GM21723 (cell line): ENCODE measurements around the gene RTKN2.
A peak's percentile ranks its signal among the peaks of the same experiment; 100 is the strongest.
"Not testable (repeated sequence)": the region's sequence is repeated elsewhere in the genome, so short reads cannot be mapped to it uniquely, and the experiment has no call there.

Experiments used
- ATAC-seq: cut with Tn5 transposase; IDR thresholded peaks from one replicate; pipeline ENCODE4 v1.9.1; 2021; ENCODE audit warnings: mild to moderate bottlenecking, moderate library complexity; ENCODE audit not compliant: unreplicated experiment

RTKN2 gene

DNA sequence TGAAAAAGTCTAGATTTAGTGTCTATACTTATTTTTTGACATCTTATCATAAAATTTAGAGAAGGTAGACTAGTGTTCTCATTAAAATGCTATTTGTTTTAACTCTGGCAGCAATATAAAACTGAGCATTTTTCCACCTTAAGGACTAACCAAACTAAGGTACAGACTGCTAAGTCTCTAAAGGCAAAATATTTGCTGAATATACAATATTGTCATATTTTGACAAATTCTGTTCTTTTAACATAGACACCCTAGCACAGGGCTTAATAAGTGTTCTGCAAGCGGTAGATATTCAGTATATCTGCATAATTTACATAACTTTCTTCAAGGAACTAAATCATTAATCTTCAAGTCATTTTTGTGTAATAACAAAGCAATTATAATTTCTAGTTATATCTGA, 8.6 kb downstream of the RTKN2 start:
- ATAC-seq, result no peak

- ATAC-seq, result no peak
These were observed 9.2 kb downstream of the RTKN2 start for GRCh38 chr10:62259456-62259855.

DNA sequence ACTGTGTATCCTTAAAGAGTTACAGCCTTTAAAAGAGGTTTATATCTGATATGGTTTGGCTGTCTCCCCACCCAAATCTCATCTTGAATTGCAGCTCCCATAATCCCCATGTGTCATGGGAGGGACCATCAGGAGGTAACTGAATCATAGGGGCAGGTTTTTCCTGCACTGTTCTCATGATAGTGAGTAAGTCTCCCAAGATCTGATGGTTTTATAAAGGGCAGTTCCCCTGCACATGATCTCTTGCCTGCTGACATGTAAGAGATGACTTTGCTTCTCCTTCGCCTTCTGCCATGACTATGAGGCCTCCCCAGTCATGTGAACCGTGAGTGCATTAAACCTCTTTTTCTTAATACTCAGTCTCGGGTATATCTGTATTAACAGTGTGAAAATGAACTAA, 9.7 kb downstream of the RTKN2 start:
- ATAC-seq, result no peak

DNA sequence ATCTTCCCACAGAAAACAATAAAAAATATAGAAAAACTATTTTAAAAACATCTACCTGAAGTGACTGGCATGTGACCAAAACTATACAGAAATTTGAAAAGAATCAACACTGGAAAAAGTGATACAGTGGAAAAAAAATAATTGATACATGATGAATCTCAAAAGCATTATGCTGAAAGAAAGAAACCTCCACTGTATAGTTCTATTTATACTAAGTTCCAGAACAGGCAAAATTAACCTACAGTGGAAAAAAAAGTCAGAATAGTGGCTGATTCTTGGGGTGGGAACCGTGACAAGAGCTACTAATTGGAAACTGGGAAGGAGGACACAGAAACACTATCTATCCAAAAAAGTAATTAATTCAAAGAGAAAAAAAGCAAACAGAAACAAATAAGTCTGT, 14.9 kb downstream of the RTKN2 start:
- ATAC-seq, result no peak

DNA sequence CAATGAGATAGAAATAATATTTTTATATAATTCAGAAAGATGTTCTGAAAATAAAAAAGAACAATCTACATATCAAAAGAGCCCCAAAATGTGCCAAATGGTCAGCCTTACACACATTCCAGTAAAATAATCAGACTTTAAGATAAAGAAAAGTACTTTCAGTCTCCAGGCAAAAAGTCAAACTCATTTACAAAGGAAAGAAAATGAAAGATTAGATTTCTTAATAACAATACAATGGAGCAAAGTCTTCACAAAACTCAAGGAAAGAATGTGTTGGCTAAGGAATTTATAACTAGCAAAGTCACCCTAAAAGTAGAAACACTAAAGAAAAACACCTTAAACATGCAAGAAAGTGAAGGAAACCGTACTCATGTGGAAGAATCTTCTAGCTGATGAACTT, 16.6 kb downstream of the RTKN2 start:
- no peak for ATAC-seq

DNA sequence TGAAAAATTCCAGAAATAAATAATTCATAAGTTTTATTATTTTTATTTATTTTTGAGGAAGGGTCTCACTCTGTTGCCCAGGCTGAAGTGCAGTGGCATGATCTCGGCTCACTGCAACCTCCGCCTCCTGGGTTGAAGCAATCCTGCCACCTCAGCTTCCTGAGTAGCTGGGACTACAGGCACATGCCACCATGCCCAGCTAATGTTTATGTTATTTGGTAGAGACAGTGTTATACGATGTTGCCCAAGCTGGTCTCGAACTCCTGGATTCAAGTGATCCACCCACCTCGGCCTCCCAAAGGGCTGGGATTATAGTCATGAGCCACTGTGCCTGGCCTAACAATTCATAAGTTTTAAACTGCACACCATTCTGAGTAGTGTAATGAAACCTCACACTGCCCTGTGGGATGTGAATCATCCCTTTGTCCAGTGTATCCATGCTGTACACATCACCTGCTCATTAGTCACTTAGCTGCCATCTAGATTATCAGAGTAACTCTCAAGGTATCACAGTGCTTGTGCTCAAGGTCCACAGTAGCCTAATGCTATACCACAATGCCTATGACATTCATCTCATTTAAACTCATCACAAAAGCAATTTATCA, 17.9 kb downstream of the RTKN2 start:
- no peak for ATAC-seq

GRCh38 chr10:62249957-62250356, 18.7 kb downstream of the RTKN2 start:
- no peak for ATAC-seq

- no peak for ATAC-seq
These were observed 20.2 kb downstream of the RTKN2 start for GRCh38 chr10:62248465-62248864.

DNA sequence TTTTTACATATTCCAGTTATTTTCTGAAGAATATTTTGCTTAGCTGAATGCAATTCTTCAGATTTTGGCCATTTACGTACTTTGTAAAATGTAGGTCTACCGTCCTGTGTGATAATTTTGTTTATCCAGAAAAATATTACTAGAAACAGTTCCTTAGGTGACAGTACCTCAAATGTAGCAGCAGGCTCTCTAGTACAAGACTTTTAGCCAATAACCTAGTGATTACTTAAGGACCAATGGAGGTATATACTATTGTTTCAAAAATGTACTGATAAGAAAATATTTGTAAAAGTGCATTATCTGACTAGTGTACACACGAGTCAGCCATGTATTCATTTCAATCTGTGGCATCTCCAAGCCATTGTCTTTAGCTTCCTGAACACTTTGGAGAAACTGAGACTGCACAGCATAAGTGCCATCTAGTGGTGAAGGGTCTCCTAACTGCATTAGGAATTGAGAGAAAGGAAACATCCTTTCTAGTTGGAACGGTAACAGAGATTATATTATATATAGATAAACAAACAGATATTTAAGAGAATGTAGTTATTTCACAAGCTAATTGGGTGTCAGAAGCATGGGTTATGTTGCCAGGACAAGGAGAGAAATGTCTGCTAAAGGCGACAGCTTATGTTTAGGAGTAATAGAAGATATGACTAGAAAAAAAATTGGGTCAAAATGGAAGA, 23.7 kb downstream of the RTKN2 start:
- peak; percentile 63 for ATAC-seq

GRCh38 chr10:62244088-62244487, 24.6 kb downstream of the RTKN2 start:
- peak; percentile 1 for ATAC-seq

GRCh38 chr10:62243647-62243997, 25.0 kb downstream of the RTKN2 start:
- ATAC-seq, result peak; percentile 38

- ATAC-seq, result peak; percentile 82
These were observed 25.5 kb downstream of the RTKN2 start for GRCh38 chr10:62242965-62243646.

- ATAC-seq, result not testable (repeated sequence)
These were observed 27.1 kb downstream of the RTKN2 start for GRCh38 chr10:62241521-62241920.

DNA sequence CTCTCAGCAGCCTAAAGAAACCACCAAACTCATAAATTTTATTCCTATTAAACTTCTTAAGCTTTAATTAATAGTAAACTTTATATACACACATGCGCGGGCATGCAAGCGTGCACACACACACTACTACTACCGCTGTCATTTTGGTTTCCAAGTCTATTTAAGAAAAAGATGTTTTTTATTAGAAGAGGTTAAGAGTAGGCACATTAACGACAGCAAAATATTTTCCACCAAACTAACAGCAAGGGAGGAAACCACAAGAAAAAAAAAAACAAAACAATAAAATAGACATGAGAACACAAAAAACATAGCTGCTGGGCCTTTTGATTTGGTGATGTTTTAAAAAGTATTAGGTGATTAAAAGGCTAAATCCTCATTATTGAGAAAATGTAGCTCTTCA, 28.6 kb downstream of the RTKN2 start:
- no peak for ATAC-seq

GRCh38 chr10:62238880-62239279, 29.8 kb downstream of the RTKN2 start:
- no peak for ATAC-seq

DNA sequence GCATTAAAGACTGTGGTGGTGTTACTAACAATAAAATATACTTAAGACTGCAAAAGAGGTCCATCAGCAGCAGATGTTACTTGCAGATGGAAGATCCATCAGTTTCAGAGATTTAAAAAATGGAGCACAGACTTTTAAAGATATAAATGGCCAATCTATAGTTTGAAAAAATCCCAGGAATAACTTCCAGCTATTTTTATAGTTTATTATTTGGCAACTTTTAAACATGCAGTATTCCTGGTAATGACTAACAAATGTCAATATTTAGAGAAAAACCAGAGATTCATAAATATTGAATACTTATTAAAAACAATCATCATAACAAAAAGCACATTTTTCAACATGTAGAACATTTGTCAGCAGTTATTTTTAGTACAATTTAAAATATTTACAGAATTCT, 30.7 kb downstream of the RTKN2 start:
- ATAC-seq, result no peak

DNA sequence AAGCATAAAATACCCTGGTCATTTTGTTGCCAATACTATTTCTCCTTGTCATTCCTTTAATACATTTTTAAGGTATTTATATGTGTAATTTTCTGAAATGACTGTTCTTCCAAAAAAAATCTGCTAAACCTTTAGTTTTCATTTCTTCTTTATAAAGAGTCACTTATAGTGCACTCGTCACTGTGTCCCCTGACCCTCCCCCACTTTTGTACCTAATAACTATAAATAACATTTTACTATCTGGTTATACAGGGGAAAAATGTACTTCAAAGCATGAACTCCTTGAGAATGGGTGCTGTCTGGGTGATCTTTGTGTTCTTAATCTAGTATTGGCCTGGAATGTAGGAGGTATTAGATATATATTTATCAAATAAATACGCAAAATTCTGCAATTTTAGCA, 31.1 kb downstream of the RTKN2 start:
- ATAC-seq, result no peak

GRCh38 chr10:62234077-62234605, 34.5 kb downstream of the RTKN2 start:
- no peak for ATAC-seq

- no peak for ATAC-seq
These were observed 35.1 kb downstream of the RTKN2 start for GRCh38 chr10:62233356-62234076.

- ATAC-seq, result no peak
These were observed 36.8 kb downstream of the RTKN2 start for GRCh38 chr10:62231805-62232204.

DNA sequence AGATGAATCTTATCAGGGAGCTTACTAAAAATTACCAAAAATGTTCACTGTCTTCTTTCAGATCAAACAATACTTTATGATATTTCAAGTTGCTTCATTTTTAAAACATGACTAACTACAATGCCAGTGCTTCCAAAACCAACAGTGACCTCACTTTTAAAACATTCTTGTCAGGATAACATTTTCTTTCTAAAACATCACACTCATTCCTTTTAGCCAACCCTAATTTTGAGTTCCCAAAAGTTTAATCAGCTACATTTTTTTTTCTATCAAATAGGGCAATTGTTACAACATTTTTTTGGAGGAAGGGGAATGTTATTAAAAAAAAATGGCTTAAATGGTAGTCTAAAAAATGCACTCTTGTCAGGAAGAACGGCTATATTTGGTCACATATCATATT, 37.3 kb downstream of the RTKN2 start:
- ATAC-seq, result no peak
